Esophagus muscularis mucosa (tissue), 4 donors: ENCODE data around the gene ZNF235. TPM values are rescaled to one million over a fixed set of nuclear protein-coding genes. Genes with fewer than 3 reads are reported as not detected.
"Not testable (repeated sequence)": the region's sequence is repeated elsewhere in the genome, so short reads cannot be mapped to it uniquely, and the experiment has no call there.

Experiments
- DNase-seq: peaks from one replicate; pipeline ENCODE4 v3.0.0-alpha.2; 2017; ENCODE audit errors: extremely low spot score
- H3K27ac ChIP-seq, 4 donors: fragments of 200-600 bp; sonication (generic); replicated peaks in 1 of 4; 1 replicate in 3 of 4; 2 replicates in 1 of 4; pipeline ENCODE4 v1.5.1; 2016 to 2019; ENCODE audit warnings: mild to moderate bottlenecking in 1 of 4
- H3K27me3 ChIP-seq, 4 donors: fragments of 200-600 bp; sonication (generic); one replicate each; pipeline versions ENCODE4 v1.5.1 to v1.6.0; 2016 to 2019
- H3K36me3 ChIP-seq, 4 donors: fragments of 200-600 bp; sonication (generic); one replicate each; pipeline ENCODE4 v1.5.1; 2016 to 2019
- H3K4me1 ChIP-seq, 4 donors: fragments of 200-600 bp; sonication (generic); one replicate each; pipeline ENCODE4 v1.5.1; 2016 to 2019
- H3K4me3 ChIP-seq, 4 donors: fragments of 200-600 bp; sonication (generic); 1 replicate in 2 of 4; 2 replicates in 2 of 4; pipeline ENCODE4 v1.5.1; 2016 to 2019; ENCODE audit warnings: mild to moderate bottlenecking in 4 of 4, moderate library complexity in 1 of 4
- H3K9me3 ChIP-seq, 4 donors: fragments of 200-600 bp; sonication (generic); 1 replicate in 3 of 4; 2 replicates in 1 of 4; pipeline ENCODE4 v1.5.1; 2016 to 2019
- EP300 ChIP-seq: sonication (generic); formaldehyde crosslinking; IDR thresholded peaks from one replicate; pipeline ENCODE4 v1.6.1; 2017; ENCODE audit warnings: antibody characterized with exemption
- POLR2A ChIP-seq: fragments of 450-650 bp; IDR thresholded peaks from one replicate; pipeline ENCODE4 v1.6.1; 2017; ENCODE audit warnings: antibody characterized with exemption, moderate library complexity, mild to moderate bottlenecking, low read depth
- POLR2AphosphoS5 ChIP-seq, 2 donors: sonication (generic); formaldehyde crosslinking; IDR thresholded peaks; one replicate each; pipeline ENCODE4 v1.6.1; 2017; ENCODE audit warnings: antibody characterized with exemption in 2 of 2
- WGBS: methylation state at CpG from one replicate; pipeline ENCODE4 v1.1.5; 2018; 5-methylcytosine and 5-hydroxymethylcytosine counted together
- intact Hi-C: fragments of 100-400 bp; cut with DNase I; formaldehyde crosslinking; loops from one replicate; pipeline ENCODE4 v1.15.1; 2023
- total RNA-seq, 4 donors: library from RNA; depleted of rRNA; stranded (reverse); fragments of >200 nt; gene quantifications; one replicate each; pipeline versions ENCODE4 v1.1.0 to v1.2.1, GENCODE V29; 2016
- TF ChIP-seq, protein P1 (sequence below), 3 experiments: fragments of 200-600 bp in 2 of 3; fragments of 450-650 bp in 1 of 3; sonication (generic) in 2 of 3; IDR thresholded peaks; one replicate each; pipeline ENCODE4 v1.5.1; 2017 to 2019; ENCODE audit warnings: antibody characterized with exemption in 3 of 3, mild to moderate bottlenecking in 2 of 3, moderate library complexity in 1 of 3

ZNF235 gene
- total RNA-seq, 4 donors from 2014 or later: 4.1 to 5.6 (median 4.5) TPM

- WGBS: 92% methylated on average over 2 of the region's 2 CpGs
- no peak for DNase-seq
- TF ChIP-seq POLR2A (no peak), POLR2AphosphoS5 (IDR thresholded peaks at IDR 0.05) (no peak), EP300 (no peak)
- TF ChIP-seq, protein P1, sequence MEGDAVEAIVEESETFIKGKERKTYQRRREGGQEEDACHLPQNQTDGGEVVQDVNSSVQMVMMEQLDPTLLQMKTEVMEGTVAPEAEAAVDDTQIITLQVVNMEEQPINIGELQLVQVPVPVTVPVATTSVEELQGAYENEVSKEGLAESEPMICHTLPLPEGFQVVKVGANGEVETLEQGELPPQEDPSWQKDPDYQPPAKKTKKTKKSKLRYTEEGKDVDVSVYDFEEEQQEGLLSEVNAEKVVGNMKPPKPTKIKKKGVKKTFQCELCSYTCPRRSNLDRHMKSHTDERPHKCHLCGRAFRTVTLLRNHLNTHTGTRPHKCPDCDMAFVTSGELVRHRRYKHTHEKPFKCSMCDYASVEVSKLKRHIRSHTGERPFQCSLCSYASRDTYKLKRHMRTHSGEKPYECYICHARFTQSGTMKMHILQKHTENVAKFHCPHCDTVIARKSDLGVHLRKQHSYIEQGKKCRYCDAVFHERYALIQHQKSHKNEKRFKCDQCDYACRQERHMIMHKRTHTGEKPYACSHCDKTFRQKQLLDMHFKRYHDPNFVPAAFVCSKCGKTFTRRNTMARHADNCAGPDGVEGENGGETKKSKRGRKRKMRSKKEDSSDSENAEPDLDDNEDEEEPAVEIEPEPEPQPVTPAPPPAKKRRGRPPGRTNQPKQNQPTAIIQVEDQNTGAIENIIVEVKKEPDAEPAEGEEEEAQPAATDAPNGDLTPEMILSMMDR (IDR thresholded peaks at IDR 0.05): no peak
- Histone ChIP-seq H3K27me3 (no peaks in the 10 kb centered on the region), H3K9me3 (peaks cover 0 to 51% (median 28%) of the 10 kb centered on the region in 4 donors), H3K4me1 (no peaks in the 10 kb centered on the region), H3K36me3 (peaks cover 27 to 67% (median 41%) of the 10 kb centered on the region in 4 donors), H3K27ac (no peak overlapping the region), H3K4me3 (no peak overlapping the region)
- intact Hi-C loops: no loop called here
These were observed 37.0 kb upstream of the ZNF235 start for GRCh38 chr19:44341794-44342193.

GRCh38 chr19:44334639-44335038 lies 29.8 kb upstream of the ZNF235 start:
- H3K27ac ChIP-seq, H3K4me3 ChIP-seq, H3K4me1 ChIP-seq, H3K27me3 ChIP-seq, intact Hi-C loops, DNase-seq: not testable (repeated sequence)
- Histone ChIP-seq H3K9me3 (peaks cover 0 to 59% (median 17%) of the 10 kb centered on the region in 4 donors), H3K36me3 (peaks cover 77 to 96% (median 88%) of the 10 kb centered on the region in 4 donors)
- WGBS: 50% methylated on average over 2 of the region's 3 CpGs

- no peak for TF ChIP-seq POLR2A
- TF ChIP-seq, protein P1 (IDR thresholded peaks at IDR 0.05): no peak
- TF ChIP-seq POLR2AphosphoS5 (IDR thresholded peaks at IDR 0.05): no peak
- TF ChIP-seq EP300: no peak
- WGBS: 93% methylated on average over 1 of the region's 1 CpG
- Histone ChIP-seq H3K27me3 (no peaks in the 10 kb centered on the region), H3K36me3 (peaks cover 78 to 98% (median 94%) of the 10 kb centered on the region in 4 donors), H3K9me3 (peaks cover 4 to 51% (median 21%) of the 10 kb centered on the region in 4 donors), H3K4me1 (no peaks in the 10 kb centered on the region), H3K27ac (no peak overlapping the region), H3K4me3 (no peak overlapping the region)
- intact Hi-C loops: no loop called here
- DNase-seq: no peak
These were observed 27.3 kb upstream of the ZNF235 start for GRCh38 chr19:44332145-44332544.

DNA sequence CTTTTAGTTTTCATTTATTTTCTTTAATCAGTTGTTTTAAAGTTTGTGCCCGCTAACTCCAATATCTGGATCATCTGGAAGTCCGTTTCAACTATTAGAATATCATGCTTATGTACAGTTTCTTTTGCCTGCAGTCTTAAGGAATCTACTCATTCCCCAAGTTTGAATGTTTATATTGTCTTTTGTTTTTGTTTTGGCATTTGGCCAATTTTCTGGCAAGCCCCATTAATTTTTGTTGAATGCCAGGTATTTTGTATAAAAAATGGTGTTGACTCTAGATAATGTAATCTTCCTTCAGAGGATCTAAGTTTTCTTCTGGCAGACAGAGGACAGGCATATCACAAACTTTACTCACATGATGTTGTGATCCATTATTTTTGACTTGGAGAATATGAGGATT lies 11.1 kb upstream of the ZNF235 start:
- Histone ChIP-seq H3K4me3 (no peak overlapping the region), H3K27ac (no peak overlapping the region), H3K36me3 (no peaks in the 10 kb centered on the region), H3K4me1 (no peaks in the 10 kb centered on the region), H3K9me3 (peaks cover 0 to 82% (median 55%) of the 10 kb centered on the region in 4 donors), H3K27me3 (no peaks in the 10 kb centered on the region)
- intact Hi-C loops: no loop called here
- no peak for DNase-seq
- no peak for TF ChIP-seq POLR2AphosphoS5 (IDR thresholded peaks at IDR 0.05)
- no peak for TF ChIP-seq POLR2A
- no peak for TF ChIP-seq EP300
- TF ChIP-seq, protein P1 (IDR thresholded peaks at IDR 0.05): no peak
- 69% methylated on average over 2 of the region's 2 CpGs for WGBS

GRCh38 chr19:44313231-44313630 lies 8.4 kb upstream of the ZNF235 start:
- WGBS: 100% methylated on average over 1 of the region's 1 CpG
- no peaks in the 10 kb centered on the region for H3K27me3 ChIP-seq
- TF ChIP-seq EP300 (no peak), POLR2AphosphoS5 (IDR thresholded peaks at IDR 0.05) (no peak), POLR2A (no peak)
- TF ChIP-seq, protein P1 (IDR thresholded peaks at IDR 0.05): no peak
- H3K36me3 ChIP-seq: no peaks in the 10 kb centered on the region
- no peaks in the 10 kb centered on the region for H3K4me1 ChIP-seq
- H3K4me3 ChIP-seq: no peak overlapping the region
- no peak overlapping the region for H3K27ac ChIP-seq
- no peak for DNase-seq
- peaks cover 0 to 80% (median 45%) of the 10 kb centered on the region in 4 donors for H3K9me3 ChIP-seq
- intact Hi-C loops: no loop called here
